MG63 (cell line): ENCODE results near the gene RBKS. TPM values are rescaled to one million over a fixed set of nuclear protein-coding genes. Genes with fewer than 3 reads are reported as not detected.
A peak's percentile ranks its signal among the peaks of the same experiment; 100 is the strongest.

ENCODE experiments used
- DNase-seq: peaks from one replicate; pipeline ENCODE4 v3.0.0-alpha.2; 2020
- H3K27me3 ChIP-seq: fragments of 250-450 bp; sonication (Bioruptor Pico); 2 replicates; pipeline ENCODE4 v1.5.1; 2020; ENCODE audit warnings: mild to moderate bottlenecking, moderate library complexity
- H3K36me3 ChIP-seq: fragments of 250-450 bp; sonication (Bioruptor Pico); 2 replicates; pipeline ENCODE4 v1.5.1; 2020; ENCODE audit warnings: mild to moderate bottlenecking, moderate library complexity
- H3K4me3 ChIP-seq: fragments of 250-450 bp; sonication (Bioruptor Pico); 2 replicates; pipeline ENCODE4 v1.5.1; 2020; ENCODE audit warnings: mild to moderate bottlenecking, moderate library complexity
- H3K9me3 ChIP-seq: fragments of 250-450 bp; sonication (Bioruptor Pico); 2 replicates; pipeline ENCODE4 v1.5.1; 2020; ENCODE audit warnings: mild to moderate bottlenecking, moderate library complexity
- total RNA-seq: library from RNA; depleted of rRNA; stranded (reverse); fragments of >200 nt; shearing (Covaris generic); gene quantifications from 2 replicates; pipeline ENCODE4 v1.2.3, GENCODE V29; 2014; ENCODE audit warnings: low replicate concordance

RBKS gene
- total RNA-seq, 1 experiment from 2014 or later = 4.6 TPM

GRCh38 chr2:27804146-27804545 lies 86.0 kb downstream of the RBKS start:
- Histone ChIP-seq H3K4me3 (no peak overlapping the region), H3K27me3 (no peaks in the 10 kb centered on the region), H3K9me3 (no peaks in the 10 kb centered on the region), H3K36me3 (no peaks in the 10 kb centered on the region)
- DNase-seq = no peak

- no peak for DNase-seq
- Histone ChIP-seq H3K9me3 (no peaks in the 10 kb centered on the region), H3K4me3 (no peak overlapping the region), H3K27me3 (no peaks in the 10 kb centered on the region), H3K36me3 (no peaks in the 10 kb centered on the region)
Observed at GRCh38 chr2:27803046-27803445, 87.1 kb downstream of the RBKS start.

GRCh38 chr2:27802547-27802946 lies 87.6 kb downstream of the RBKS start:
- DNase-seq = no peak
- no peak overlapping the region for H3K4me3 ChIP-seq
- H3K27me3 ChIP-seq = no peaks in the 10 kb centered on the region
- H3K36me3 ChIP-seq = no peaks in the 10 kb centered on the region
- H3K9me3 ChIP-seq = no peaks in the 10 kb centered on the region

GRCh38 chr2:27800856-27801255 lies 89.3 kb downstream of the RBKS start:
- Histone ChIP-seq H3K27me3 (no peaks in the 10 kb centered on the region), H3K36me3 (no peaks in the 10 kb centered on the region), H3K4me3 (no peak overlapping the region), H3K9me3 (no peaks in the 10 kb centered on the region)
- peak; percentile 23 for DNase-seq

GRCh38 chr2:27799646-27800010 lies 90.6 kb downstream of the RBKS start:
- Histone ChIP-seq H3K4me3 (no peak overlapping the region), H3K9me3 (no peaks in the 10 kb centered on the region), H3K36me3 (no peaks in the 10 kb centered on the region), H3K27me3 (no peaks in the 10 kb centered on the region)
- peak; percentile 90 for DNase-seq

GRCh38 chr2:27798948-27799645 lies 91.1 kb downstream of the RBKS start:
- peak; percentile 97 for DNase-seq
- Histone ChIP-seq H3K9me3 (no peaks in the 10 kb centered on the region), H3K4me3 (no peak overlapping the region), H3K27me3 (no peaks in the 10 kb centered on the region), H3K36me3 (no peaks in the 10 kb centered on the region)

- H3K36me3 ChIP-seq = no peaks in the 10 kb centered on the region
- H3K9me3 ChIP-seq = no peaks in the 10 kb centered on the region
- no peak for DNase-seq
- no peak overlapping the region for H3K4me3 ChIP-seq
- no peaks in the 10 kb centered on the region for H3K27me3 ChIP-seq
Observed at GRCh38 chr2:27798486-27798885, 91.7 kb downstream of the RBKS start.

- no peak for DNase-seq
- H3K27me3 ChIP-seq = no peaks in the 10 kb centered on the region
- no peak overlapping the region for H3K4me3 ChIP-seq
- no peaks in the 10 kb centered on the region for H3K36me3 ChIP-seq
- no peaks in the 10 kb centered on the region for H3K9me3 ChIP-seq
Observed at GRCh38 chr2:27797841-27798240, 92.3 kb downstream of the RBKS start.

GRCh38 chr2:27796791-27797765 lies 93.1 kb downstream of the RBKS start:
- Histone ChIP-seq H3K27me3 (no peaks in the 10 kb centered on the region), H3K4me3 (no peak overlapping the region), H3K36me3 (no peaks in the 10 kb centered on the region), H3K9me3 (no peaks in the 10 kb centered on the region)
- no peak for DNase-seq

- Histone ChIP-seq H3K9me3 (no peaks in the 10 kb centered on the region), H3K27me3 (no peaks in the 10 kb centered on the region), H3K4me3 (no peak overlapping the region), H3K36me3 (no peaks in the 10 kb centered on the region)
- no peak for DNase-seq
Observed at GRCh38 chr2:27795868-27796277, 94.3 kb downstream of the RBKS start.

GRCh38 chr2:27795093-27795834 lies 94.9 kb downstream of the RBKS start:
- no peaks in the 10 kb centered on the region for H3K9me3 ChIP-seq
- H3K4me3 ChIP-seq = no peak overlapping the region
- H3K27me3 ChIP-seq = no peaks in the 10 kb centered on the region
- DNase-seq = no peak
- no peaks in the 10 kb centered on the region for H3K36me3 ChIP-seq

GRCh38 chr2:27792759-27793158 lies 97.4 kb downstream of the RBKS start:
- Histone ChIP-seq H3K4me3 (no peak overlapping the region), H3K27me3 (no peaks in the 10 kb centered on the region), H3K36me3 (no peaks in the 10 kb centered on the region), H3K9me3 (no peaks in the 10 kb centered on the region)
- DNase-seq = peak; percentile 44

GRCh38 chr2:27790796-27791195 lies 99.4 kb downstream of the RBKS start:
- Histone ChIP-seq H3K9me3 (no peaks in the 10 kb centered on the region), H3K4me3 (no peak overlapping the region)

GRCh38 chr2:27782701-27783100 lies 107.5 kb downstream of the RBKS start:
- peaks cover 49% of the 10 kb centered on the region for H3K36me3 ChIP-seq
- no peak for DNase-seq
- H3K4me3 ChIP-seq = no peak overlapping the region
- H3K9me3 ChIP-seq = no peaks in the 10 kb centered on the region
- no peaks in the 10 kb centered on the region for H3K27me3 ChIP-seq

More at GRCh38 chr2:27790796-27791195, 99.4 kb downstream of the RBKS start:
- DNase-seq = no peak
- H3K36me3 ChIP-seq = no peaks in the 10 kb centered on the region
- no peaks in the 10 kb centered on the region for H3K27me3 ChIP-seq

GRCh38 chr2:27781496-27781895 lies 108.7 kb downstream of the RBKS start:
- no peak for DNase-seq
- H3K4me3 ChIP-seq = no peak overlapping the region
- no peaks in the 10 kb centered on the region for H3K9me3 ChIP-seq
- H3K36me3 ChIP-seq = peaks cover 61% of the 10 kb centered on the region
- H3K27me3 ChIP-seq = no peaks in the 10 kb centered on the region

GRCh38 chr2:27779417-27780055 lies 110.7 kb downstream of the RBKS start:
- H3K9me3 ChIP-seq = no peaks in the 10 kb centered on the region
- H3K27me3 ChIP-seq = no peaks in the 10 kb centered on the region
- H3K4me3 ChIP-seq = no peak overlapping the region
- peaks cover 75% of the 10 kb centered on the region for H3K36me3 ChIP-seq
- no peak for DNase-seq

- no peak for DNase-seq
- Histone ChIP-seq H3K4me3 (no peak overlapping the region), H3K9me3 (no peaks in the 10 kb centered on the region; the same call in 1 of the 2 replicates), H3K27me3 (no peaks in the 10 kb centered on the region), H3K36me3 (peaks cover 75% of the 10 kb centered on the region)
Observed at GRCh38 chr2:27776696-27777095, 113.5 kb downstream of the RBKS start.
